Measurements from ENCODE around the gene ZNF831. TPM values are rescaled to one million over a fixed set of nuclear protein-coding genes. Genes with fewer than 3 reads are reported as not detected.

Gene ZNF831
- total RNA-seq, 1 donor from 2014 or later = 4.0 TPM

GRCh38 chr20:59127839-59128238, 35.8 kb upstream of the ZNF831 start:
- no peaks in the 10 kb centered on the region for H3K27me3 Mint-ChIP-seq
- POLR2A ChIA-PET = no interaction called here
- peaks cover 78% of the 10 kb centered on the region for H3K4me1 Mint-ChIP-seq
- peak overlapping the region; percentile 68 for H3K27ac Mint-ChIP-seq
- H3K36me3 Mint-ChIP-seq (ENCODE audit: low read depth) = peaks cover 2% of the 10 kb centered on the region
- TF ChIP-seq, protein P1, sequence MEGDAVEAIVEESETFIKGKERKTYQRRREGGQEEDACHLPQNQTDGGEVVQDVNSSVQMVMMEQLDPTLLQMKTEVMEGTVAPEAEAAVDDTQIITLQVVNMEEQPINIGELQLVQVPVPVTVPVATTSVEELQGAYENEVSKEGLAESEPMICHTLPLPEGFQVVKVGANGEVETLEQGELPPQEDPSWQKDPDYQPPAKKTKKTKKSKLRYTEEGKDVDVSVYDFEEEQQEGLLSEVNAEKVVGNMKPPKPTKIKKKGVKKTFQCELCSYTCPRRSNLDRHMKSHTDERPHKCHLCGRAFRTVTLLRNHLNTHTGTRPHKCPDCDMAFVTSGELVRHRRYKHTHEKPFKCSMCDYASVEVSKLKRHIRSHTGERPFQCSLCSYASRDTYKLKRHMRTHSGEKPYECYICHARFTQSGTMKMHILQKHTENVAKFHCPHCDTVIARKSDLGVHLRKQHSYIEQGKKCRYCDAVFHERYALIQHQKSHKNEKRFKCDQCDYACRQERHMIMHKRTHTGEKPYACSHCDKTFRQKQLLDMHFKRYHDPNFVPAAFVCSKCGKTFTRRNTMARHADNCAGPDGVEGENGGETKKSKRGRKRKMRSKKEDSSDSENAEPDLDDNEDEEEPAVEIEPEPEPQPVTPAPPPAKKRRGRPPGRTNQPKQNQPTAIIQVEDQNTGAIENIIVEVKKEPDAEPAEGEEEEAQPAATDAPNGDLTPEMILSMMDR (IDR thresholded peaks at IDR 0.05) = no peak
- intact Hi-C loops (cut with micrococcal nuclease) = loop anchor here (10.0 kb wide), 2 partner anchors 1503 to 1733 kb away; partner anchors contain the start of genes RBM38 and ZBP1
- no peak for DNase-seq
- ATAC-seq (ENCODE audit: low read depth) = no peak
- CTCF ChIA-PET = no interaction called here
- H3K9me3 Mint-ChIP-seq = no peaks in the 10 kb centered on the region
- H3K4me3 Mint-ChIP-seq = peak overlapping the region; percentile 45

DNA sequence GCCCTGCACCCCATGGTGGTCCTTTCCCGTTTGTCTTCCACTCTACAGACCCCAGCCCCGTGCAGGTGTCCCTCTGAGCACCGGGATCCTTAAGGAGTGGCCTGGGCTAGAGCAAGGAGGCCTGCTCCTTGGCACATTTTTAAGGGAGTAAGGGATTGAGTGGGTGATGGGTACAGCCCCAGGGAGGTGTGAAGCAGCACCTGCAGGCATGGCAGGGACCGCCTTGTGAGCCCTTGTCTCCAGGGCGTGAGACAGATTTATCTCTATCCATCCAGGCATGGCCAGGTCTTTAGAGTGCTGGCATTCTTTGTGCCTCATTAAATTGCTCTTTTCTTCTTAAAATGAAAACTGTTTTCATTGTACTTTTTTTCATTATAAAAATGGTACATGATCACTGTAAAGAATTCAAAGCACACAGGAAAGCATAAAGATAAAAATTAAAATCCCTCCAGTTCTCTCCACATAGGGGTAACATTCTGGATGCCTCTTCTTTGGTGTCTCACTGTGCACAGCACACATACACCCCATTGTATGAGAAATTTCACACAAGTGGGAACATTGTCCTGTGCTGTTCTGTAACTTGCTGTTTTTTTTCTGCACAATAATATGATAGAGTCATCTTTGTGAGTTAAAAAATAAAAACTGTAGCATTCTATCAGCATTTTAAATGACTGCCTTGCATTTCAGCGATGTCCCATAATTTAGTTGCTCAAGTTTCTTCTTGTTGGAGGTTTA, 31.9 kb upstream of the ZNF831 start:
- H3K4me3 Mint-ChIP-seq = no peak overlapping the region

DNA sequence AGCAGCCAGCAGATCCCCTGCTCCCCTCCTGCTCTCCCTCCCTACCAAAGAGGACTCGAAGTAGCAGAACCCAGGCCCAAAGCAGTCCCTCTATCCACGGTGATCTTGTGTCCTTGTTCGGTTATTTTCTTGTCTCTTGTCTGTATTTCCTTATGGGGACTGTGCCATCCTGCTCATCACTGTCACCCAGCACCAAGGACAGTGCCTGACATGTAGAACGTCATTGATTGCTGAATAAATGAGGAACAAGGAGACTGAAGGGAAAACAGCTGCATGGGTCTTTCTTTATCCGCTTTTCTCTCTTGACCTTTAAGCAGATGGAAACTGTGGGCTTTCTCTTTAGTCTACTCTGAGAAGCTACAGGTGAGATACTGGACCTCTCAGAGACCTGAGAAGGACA, 29.4 kb upstream of the ZNF831 start:
- ChIA-PET POLR2A (interaction anchor here (1.0 kb wide), 1 partner anchor 29 kb away, joined by 3 read pairs; the partner anchor contains the start of gene ZNF831), CTCF (no interaction called here)
- TF ChIP-seq, protein P1 (IDR thresholded peaks at IDR 0.05) = no peak
- H3K4me1 Mint-ChIP-seq = peaks cover 55% of the 10 kb centered on the region
- no peak for ATAC-seq (ENCODE audit: low read depth)
- DNase-seq = no peak
- no peaks in the 10 kb centered on the region for H3K36me3 Mint-ChIP-seq (ENCODE audit: low read depth)
- no peak overlapping the region for H3K27ac Mint-ChIP-seq
- no peaks in the 10 kb centered on the region for H3K9me3 Mint-ChIP-seq
- no peaks in the 10 kb centered on the region for H3K27me3 Mint-ChIP-seq
- intact Hi-C loops (cut with micrococcal nuclease) = no loop called here
- H3K4me3 Mint-ChIP-seq = no peak overlapping the region

More for the DNA sequence above, 31.9 kb upstream of the ZNF831 start:
- H3K27ac Mint-ChIP-seq = no peak overlapping the region
- H3K9me3 Mint-ChIP-seq = no peaks in the 10 kb centered on the region
- H3K36me3 Mint-ChIP-seq (ENCODE audit: low read depth) = no peaks in the 10 kb centered on the region
- TF ChIP-seq, protein P1 (IDR thresholded peaks at IDR 0.05) = no peak
- no peak for DNase-seq
- CTCF ChIA-PET = interaction anchor here (0.6 kb wide), 1 partner anchor 9 kb away, joined by 3 read pairs; no protein-coding TSS in a partner anchor
- peaks cover 54% of the 10 kb centered on the region for H3K4me1 Mint-ChIP-seq
- no peak for ATAC-seq (ENCODE audit: low read depth)
- intact Hi-C loops (cut with micrococcal nuclease) = no loop called here
- H3K27me3 Mint-ChIP-seq = no peaks in the 10 kb centered on the region
- POLR2A ChIA-PET = no interaction called here

DNA sequence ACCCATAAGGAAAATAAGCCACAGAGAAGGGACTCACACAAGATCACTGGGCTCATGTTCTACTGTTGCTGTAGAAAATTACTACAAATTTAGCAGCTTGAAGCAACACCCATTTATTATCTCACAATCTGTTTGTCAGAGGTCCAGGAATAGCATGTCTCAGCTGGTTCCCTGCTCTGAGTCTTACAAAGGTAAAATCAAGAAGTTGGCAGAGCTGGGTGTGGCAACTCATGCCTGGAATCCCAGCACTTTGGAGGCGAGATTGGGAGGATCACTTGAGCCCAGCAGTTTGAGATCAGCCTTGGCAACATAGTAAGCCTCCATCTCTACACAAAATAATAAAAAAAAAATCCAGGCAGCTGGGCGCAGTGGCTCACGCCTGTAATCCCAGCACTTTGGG, 28.5 kb upstream of the ZNF831 start:
- CTCF ChIA-PET = no interaction called here
- Mint-ChIP-seq H3K27ac (no peak overlapping the region), H3K36me3 (ENCODE audit: low read depth) (no peaks in the 10 kb centered on the region), H3K9me3 (no peaks in the 10 kb centered on the region), H3K27me3 (no peaks in the 10 kb centered on the region), H3K4me1 (peaks cover 56% of the 10 kb centered on the region), H3K4me3 (no peak overlapping the region)
- intact Hi-C loops (cut with micrococcal nuclease) = no loop called here
- POLR2A ChIA-PET = interaction anchor here (2.1 kb wide), 1 partner anchor 11 kb away, joined by 6 read pairs; no protein-coding TSS in a partner anchor
- ATAC-seq (ENCODE audit: low read depth) = no peak
- TF ChIP-seq, protein P1 (IDR thresholded peaks at IDR 0.05) = no peak
- no peak for DNase-seq

DNA sequence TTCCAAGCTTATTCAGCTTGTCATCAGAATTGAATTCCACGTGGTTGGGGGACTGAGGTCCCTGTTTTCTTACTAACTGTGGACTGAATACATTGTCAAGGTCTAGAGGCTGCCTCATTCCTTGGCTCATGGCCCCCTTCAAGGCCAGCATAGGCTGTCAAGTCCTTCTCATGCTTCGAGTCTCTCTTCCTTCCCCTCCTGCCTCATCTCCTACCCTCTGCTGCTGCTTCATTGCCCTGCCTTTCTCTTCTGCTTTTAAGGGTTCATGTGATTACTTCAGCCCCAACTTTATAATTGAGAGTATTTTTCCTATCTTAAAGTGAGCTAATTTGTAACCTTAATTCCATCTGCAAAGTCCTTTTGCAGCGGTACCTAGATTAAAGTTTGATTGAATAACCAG, 27.6 kb upstream of the ZNF831 start:
- ChIA-PET CTCF (interaction anchor here (0.7 to 0.8 kb wide), 2 partner anchors 48 to 72 kb away, joined by 4 read pairs; no protein-coding TSS in a partner anchor), POLR2A (interaction anchor here (0.8 to 2.1 kb wide), 2 partner anchors 12 to 13 kb away, joined by 6 to 8 read pairs; no protein-coding TSS in a partner anchor)
- Mint-ChIP-seq H3K4me1 (peaks cover 58% of the 10 kb centered on the region), H3K9me3 (no peaks in the 10 kb centered on the region), H3K36me3 (ENCODE audit: low read depth) (no peaks in the 10 kb centered on the region), H3K27me3 (no peaks in the 10 kb centered on the region), H3K4me3 (no peak overlapping the region), H3K27ac (no peak overlapping the region)
- ATAC-seq (ENCODE audit: low read depth) (peak; percentile 47), DNase-seq (no peak)
- TF ChIP-seq, protein P1 (IDR thresholded peaks at IDR 0.05) = no peak
- intact Hi-C loops (cut with micrococcal nuclease) = no loop called here
